GM12865 (cell line): Measurements from ENCODE around the gene NRP1.

Experiments
- DNase-seq: peaks from one replicate; pipeline ENCODE4 v3.0.0; 2010; ENCODE audit warnings: low read depth
- H3K4me3 ChIP-seq: 2 replicates; pipeline ENCODE4 v1.5.1; 2011; ENCODE audit warnings: mild to moderate bottlenecking, low read depth, low read length, control low read depth
- CTCF ChIP-seq: IDR thresholded peaks from 2 replicates; pipeline ENCODE4 v1.5.1; 2011; ENCODE audit warnings: low read length, control low read depth, low read depth, inconsistent platforms; ENCODE audit not compliant: insufficient read depth; ENCODE audit errors: missing control alignments

NRP1 gene

GRCh38 chr10:33323721-33324120 lies 10.7 kb downstream of the NRP1 start:
- no peak for TF ChIP-seq CTCF
- no peak for DNase-seq
- H3K4me3 ChIP-seq: no peak overlapping the region

- no peak overlapping the region for H3K4me3 ChIP-seq
- TF ChIP-seq CTCF: no peak
- no peak for DNase-seq
These were observed 13.0 kb downstream of the NRP1 start for GRCh38 chr10:33321516-33321915.

GRCh38 chr10:33320288-33320687 lies 14.2 kb downstream of the NRP1 start:
- DNase-seq: no peak
- no peak overlapping the region for H3K4me3 ChIP-seq
- no peak for TF ChIP-seq CTCF

- no peak for TF ChIP-seq CTCF
- H3K4me3 ChIP-seq: no peak overlapping the region
- no peak for DNase-seq
These were observed 18.6 kb downstream of the NRP1 start for GRCh38 chr10:33315891-33316290.

GRCh38 chr10:33314811-33315561 lies 19.5 kb downstream of the NRP1 start:
- H3K4me3 ChIP-seq: no peak overlapping the region
- DNase-seq: no peak
- TF ChIP-seq CTCF: no peak

GRCh38 chr10:33311640-33312039 lies 22.8 kb downstream of the NRP1 start:
- TF ChIP-seq CTCF: no peak
- no peak for DNase-seq
- no peak overlapping the region for H3K4me3 ChIP-seq

- no peak for TF ChIP-seq CTCF
- DNase-seq: no peak
- no peak overlapping the region for H3K4me3 ChIP-seq
These were observed 23.6 kb downstream of the NRP1 start for GRCh38 chr10:33310853-33311252.
